ENCODE data around the gene MAN1A1.
"Not testable (repeated sequence)": the region's sequence is repeated elsewhere in the genome, so short reads cannot be mapped to it uniquely, and the experiment has no call there.

The MAN1A1 gene

DNA sequence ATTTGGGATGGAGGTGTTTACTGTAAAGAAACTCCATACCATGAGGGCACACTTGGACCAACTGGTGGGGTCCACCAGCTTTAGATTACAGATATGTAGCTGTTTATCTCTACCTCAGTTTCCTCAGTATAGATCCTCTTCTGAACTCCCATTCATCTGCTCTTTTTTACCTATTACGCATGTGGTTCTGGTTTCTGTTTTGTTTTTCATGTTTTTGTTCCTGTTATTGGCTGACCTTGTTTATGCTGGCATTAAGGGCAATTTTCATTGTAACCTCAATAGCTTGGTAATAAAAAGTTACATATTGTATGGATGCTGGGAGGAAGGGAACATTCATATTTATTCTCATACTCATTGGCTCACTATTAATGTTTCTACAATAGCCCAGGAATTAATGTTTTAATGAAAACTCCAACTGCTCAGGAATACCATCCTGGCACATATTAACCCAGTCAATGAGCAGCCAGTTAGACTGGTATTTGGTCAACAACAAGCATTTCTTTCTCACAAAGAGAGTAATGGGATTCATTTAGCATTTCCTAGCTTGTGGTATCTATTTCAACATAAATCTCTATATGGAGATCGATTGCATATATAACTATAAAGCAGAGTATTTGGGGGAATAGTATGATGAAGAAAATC is 187.3 kb downstream of the MAN1A1 start:
- DNase-seq, result no peak

DNA sequence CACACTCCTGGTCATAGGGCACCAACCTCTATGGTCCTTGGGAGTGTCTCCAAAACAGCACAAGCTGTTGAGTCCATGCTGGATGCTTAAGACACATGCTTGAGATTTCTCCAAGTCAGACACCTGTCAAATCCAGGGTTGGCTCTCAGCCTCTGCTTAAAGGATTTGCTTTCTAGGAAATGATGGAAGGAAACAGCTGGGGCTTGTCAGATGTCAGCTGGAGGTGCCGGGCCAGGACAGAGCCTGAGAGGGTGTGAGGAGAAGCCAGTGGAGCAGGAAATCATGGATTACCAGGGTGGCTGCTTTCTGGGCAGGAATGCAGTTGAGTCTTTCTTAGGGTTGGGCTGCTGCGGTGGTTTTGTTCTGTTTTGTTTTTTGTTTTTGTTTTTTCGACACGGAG is 188.1 kb downstream of the MAN1A1 start:
- no peak for DNase-seq

GRCh38 chr6:119160911-119161310 is 188.7 kb downstream of the MAN1A1 start:
- no peak for DNase-seq

GRCh38 chr6:119158057-119158848 is 191.3 kb downstream of the MAN1A1 start:
- DNase-seq, result no peak

DNA sequence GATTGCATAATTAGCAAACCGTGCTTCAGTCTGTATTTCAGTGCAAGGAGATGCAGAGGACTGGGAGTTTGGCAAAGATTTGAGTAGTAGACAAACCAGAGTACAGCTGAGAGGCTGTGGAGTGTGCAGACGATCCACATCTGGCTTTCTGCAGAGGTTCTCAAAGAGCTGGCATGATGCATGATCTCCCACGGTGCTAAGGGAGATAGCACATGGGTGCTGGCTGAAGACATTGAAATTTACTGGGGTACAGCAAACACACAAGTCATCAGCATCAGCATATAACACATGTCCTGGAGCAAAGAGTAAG is 192.1 kb downstream of the MAN1A1 start:
- no peak for DNase-seq

- DNase-seq, result no peak
These were observed 192.6 kb downstream of the MAN1A1 start for GRCh38 chr6:119156757-119157505.

GRCh38 chr6:119156082-119156481 is 193.5 kb downstream of the MAN1A1 start:
- not testable (repeated sequence) for DNase-seq

GRCh38 chr6:119152187-119152586 is 197.4 kb downstream of the MAN1A1 start:
- no peak for DNase-seq

DNA sequence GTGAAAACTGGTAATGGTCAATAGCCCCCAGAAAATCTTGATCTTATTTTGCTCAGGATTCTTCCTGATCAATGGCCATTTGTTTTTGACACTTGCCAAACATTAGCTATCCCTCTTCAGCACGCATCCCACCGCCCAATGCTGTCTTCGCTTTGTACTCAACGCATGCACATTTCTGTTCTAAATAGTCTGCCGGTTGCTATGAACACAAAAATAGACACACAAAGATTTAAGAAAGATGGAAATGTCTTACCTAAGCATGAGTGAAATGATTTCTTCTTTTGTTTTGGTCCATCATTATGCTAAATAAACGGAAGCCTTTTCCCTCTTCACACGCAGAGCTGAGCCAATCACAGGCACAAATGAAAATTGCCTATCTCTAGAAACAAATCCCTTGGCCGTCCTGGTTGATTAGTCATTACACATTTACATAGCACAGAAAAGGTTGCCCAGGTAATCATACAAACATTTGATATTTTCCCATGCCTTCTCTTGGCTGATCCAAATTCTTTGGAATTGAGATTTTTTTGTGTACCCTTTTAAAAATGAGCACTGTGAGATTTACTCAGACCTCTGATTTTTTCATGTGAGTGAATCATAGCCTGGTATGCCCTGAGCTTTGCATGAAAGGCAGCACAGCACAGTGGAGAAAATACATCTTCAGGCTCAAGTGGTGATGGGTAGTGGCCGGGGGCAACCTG is 200.6 kb downstream of the MAN1A1 start:
- DNase-seq, result no peak

DNA sequence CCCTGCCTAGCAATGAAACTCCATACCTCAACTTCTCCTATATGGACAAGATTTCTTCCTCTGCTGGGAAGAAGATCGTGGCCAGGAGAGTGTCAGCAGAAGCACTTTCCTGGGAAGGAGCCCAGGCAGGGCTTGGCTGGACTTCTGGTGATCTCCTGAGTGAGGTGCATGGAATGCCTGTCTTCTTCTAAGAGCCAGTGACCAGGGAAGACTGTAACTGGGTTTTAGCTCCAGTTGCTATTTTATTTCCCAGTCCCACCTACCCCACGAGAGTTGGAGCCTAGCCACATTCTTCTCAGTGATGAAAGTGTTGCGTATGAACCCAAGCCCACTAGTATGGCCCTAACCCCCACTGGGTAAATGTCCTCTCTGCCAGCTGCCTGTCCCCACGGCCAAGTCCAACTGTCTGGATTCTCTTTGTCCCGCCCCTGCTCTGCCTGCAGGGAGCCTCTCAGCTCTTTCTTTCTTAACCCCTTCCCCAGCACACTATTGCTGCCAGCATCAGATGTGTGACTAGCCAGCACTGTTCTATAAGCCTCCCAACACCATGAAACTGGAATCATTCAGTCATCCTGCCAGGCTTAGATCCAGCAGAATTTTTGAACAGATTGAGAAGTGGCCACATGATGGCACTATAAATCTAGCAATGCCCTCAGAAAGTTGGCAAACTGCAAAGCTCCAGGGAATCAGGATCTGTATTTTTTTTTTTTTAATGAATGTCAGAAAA is 201.3 kb downstream of the MAN1A1 start:
- no peak for DNase-seq

DNA sequence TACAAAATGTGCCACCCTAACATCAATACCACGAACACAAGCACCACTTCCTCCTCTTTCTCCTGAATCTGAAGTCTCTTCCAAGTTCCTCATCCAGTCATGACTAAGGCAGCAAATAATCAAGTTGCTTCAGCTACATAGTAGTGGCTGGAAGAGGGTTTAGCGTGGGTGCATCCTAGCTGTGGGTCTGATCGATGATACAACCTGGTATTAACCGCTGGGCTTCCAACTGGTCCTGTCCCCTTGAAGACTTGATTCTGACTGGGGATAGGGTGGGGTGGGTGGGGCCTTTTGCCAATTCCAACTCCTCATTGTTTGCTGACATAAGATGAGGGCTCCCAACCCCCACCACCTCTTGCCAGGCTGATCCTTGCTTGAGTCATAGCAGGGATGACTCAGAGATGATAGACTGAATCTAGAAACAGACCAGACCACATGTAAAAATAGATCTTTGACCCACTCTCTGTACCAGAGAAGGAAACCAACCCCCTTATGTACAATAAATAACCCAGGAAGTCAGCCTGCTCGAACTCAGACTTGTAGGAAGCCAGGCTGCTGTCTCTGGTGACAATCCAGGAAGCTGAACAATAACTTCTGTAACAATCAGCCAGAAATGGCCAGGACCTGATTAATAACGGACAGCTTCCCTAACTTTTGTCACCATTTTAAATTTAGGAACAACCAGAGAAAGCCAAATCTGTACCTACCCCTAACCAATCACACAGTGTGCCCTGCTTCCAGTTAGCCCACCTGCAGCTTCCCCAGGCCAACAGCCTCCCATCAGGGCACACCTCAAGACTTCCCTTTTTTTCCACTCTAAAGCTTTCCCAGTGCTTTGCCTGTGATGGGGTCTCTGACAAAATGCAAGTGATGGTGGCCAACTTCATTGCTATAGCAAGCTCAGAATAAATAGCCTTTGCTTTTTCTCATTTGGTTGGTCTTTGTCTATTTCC is 202.2 kb downstream of the MAN1A1 start:
- peak; percentile 17 for DNase-seq

DNA sequence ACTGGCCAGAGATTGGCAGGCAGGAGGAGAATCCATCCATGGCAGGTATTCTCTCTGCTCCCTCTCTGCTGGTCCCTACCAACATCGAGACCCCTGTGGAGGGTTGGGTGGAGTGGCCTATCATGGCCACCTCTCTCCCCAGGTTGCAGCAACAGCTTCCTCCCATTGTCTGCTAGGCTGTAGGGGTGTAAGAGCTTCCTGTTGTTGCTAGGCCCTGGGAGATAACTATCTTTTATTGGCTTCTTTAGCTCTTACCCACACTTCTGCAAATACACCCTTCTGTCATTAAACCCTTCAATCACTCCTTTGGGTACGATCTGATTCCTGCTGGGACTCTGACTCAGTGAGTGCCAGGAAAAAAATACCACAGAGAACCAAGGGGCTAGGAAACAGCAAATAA is 204.4 kb downstream of the MAN1A1 start:
- DNase-seq, result no peak

GRCh38 chr6:119142637-119143036 is 206.9 kb downstream of the MAN1A1 start:
- DNase-seq, result no peak

GRCh38 chr6:119142041-119142440 is 207.5 kb downstream of the MAN1A1 start:
- DNase-seq, result no peak

DNA sequence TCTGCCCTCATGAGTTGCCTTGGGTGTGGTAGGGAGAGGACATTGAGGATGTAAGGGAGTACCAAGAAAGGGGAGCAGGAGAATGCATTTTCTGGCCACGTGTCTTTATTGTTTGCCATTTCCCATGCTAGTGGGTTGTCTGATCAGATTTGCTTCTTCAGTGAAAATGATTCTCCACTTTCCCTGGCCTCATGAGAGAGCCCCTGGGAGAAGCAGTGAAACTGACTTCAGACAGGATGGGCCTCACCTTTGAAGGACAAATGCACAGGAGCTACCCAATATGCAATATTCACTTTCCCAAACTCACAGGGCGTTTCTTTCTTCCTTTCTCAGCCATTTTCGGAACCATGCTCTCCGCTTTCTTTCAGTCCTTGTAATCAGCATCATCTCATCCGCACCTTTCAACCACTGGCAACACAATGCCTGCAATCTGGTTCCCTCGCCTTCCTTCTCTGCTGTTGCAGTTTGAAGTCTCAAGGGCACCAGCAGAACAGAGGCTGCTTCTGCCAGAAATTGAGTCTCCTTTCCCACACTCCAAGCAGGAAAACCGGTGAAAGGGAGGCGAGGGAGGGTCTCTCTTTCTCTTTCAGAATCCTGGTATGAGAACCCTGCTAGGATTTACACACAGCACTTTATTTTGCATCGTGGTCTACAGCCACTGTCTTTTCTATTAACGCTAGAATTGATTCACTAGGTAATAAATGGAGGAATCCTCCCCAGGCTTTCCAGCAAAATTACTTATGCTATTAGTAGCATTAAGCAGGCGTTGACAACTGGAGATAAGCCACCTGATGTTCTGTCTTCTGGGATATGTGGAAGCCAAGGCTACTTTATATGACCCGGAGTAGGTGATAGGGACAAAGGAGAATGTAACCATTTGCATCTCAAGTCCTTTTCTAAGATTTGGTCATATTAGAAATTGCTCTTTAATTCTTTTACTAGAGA is 209.1 kb downstream of the MAN1A1 start:
- no peak for DNase-seq

- no peak for DNase-seq
These were observed 210.5 kb downstream of the MAN1A1 start for GRCh38 chr6:119138906-119139541.

- DNase-seq, result no peak
These were observed 212.1 kb downstream of the MAN1A1 start for GRCh38 chr6:119137194-119138072.

- no peak for DNase-seq
These were observed 214.8 kb downstream of the MAN1A1 start for GRCh38 chr6:119134752-119135151.

DNA sequence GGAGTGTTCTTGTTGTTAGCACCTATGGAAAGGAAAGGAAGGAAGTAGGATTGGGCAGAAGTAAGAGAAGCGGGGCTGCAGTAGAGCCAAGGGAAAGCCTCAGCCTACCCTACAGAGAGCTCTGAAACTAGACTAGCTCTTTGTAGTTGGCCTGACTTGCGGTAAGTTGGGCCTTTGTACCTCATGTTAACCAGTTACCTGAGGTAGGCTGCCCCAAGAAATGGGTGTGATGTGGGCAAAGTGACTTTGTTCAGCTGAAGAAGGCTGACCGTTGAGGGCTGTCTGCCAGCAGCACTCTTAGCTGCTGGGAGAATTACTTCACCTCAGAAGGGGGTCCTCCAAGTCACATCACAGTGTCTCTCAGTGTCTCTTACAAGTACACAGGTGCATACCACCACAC is 216.2 kb downstream of the MAN1A1 start:
- no peak for DNase-seq

Data from stimulated activated CD4-positive, alpha-beta T cell treated with anti-CD3 and anti-CD28 coated beads, Interleukin-12 subunit alpha, Interleukin-12 subunit beta, amount 100 ng/mL, for 4 hours (primary cell).